Heart left ventricle (tissue), 16 donors: ENCODE results near the gene FAF1. TPM values are rescaled to one million over a fixed set of nuclear protein-coding genes. Genes with fewer than 3 reads are reported as not detected.
A peak's percentile ranks its signal among the peaks of the same experiment; 100 is the strongest.

Experiments used
- ATAC-seq, 4 donors: fragments of 200-7000 bp; cut with Tn5 transposase; one replicate each; pipeline ENCODE4 v1.9.1; 2020 to 2022; ENCODE audit warnings: moderate library complexity in 4 of 4, mild to moderate bottlenecking in 3 of 4, moderate number of reproducible peaks in 1 of 4
- DNase-seq, 5 donors: peaks; one replicate each; pipeline ENCODE4 v3.0.0-alpha.2; 2020
- H3K27ac ChIP-seq, 12 donors: fragments of 200-600 bp; sonication (generic) in 4 of 12; one replicate each; pipeline versions ENCODE4 v1.5.0 to v1.8.0; 2016 to 2022; ENCODE audit warnings: mild to moderate bottlenecking in 2 of 12
- H3K27me3 ChIP-seq, 9 donors: fragments of 200-600 bp; sonication (generic) in 2 of 9; one replicate each; pipeline versions ENCODE4 v1.5.1 to v1.8.0; 2016 to 2022; ENCODE audit warnings: mild to moderate bottlenecking in 3 of 9
- H3K36me3 ChIP-seq, 9 donors: fragments of 200-600 bp; sonication (generic) in 2 of 9; one replicate each; pipeline versions ENCODE4 v1.5.0 to v1.8.0; 2018 to 2022; ENCODE audit warnings: mild to moderate bottlenecking in 2 of 9
- H3K4me1 ChIP-seq, 12 donors: fragments of 200-600 bp; sonication (generic) in 4 of 12; one replicate each; pipeline versions ENCODE4 v1.5.0 to v1.8.0; 2016 to 2022; ENCODE audit warnings: mild to moderate bottlenecking in 3 of 12
- H3K4me3 ChIP-seq, 12 donors: fragments of 200-600 bp; sonication (generic) in 4 of 12; one replicate each; pipeline versions ENCODE4 v1.5.0 to v1.8.0; 2017 to 2022; ENCODE audit warnings: mild to moderate bottlenecking in 9 of 12, moderate library complexity in 4 of 12
- H3K9me3 ChIP-seq, 12 donors: fragments of 200-600 bp; sonication (generic) in 4 of 12; one replicate each; pipeline versions ENCODE4 v1.5.0 to v1.8.0; 2016 to 2022; ENCODE audit warnings: mild to moderate bottlenecking in 1 of 12
- CTCF ChIP-seq, 12 donors: fragments of 200-600 bp; sonication (generic) in 4 of 12; IDR thresholded peaks; one replicate each; pipeline versions ENCODE4 v1.5.0 to v1.8.0; 2018 to 2022; ENCODE audit warnings: antibody characterized with exemption in 12 of 12, mild to moderate bottlenecking in 5 of 12
- POLR2A ChIP-seq, 2 donors: fragments of 450-650 bp; IDR thresholded peaks; one replicate each; pipeline ENCODE4 v1.6.1; 2017; ENCODE audit warnings: antibody characterized with exemption in 2 of 2, mild to moderate bottlenecking in 2 of 2, moderate library complexity in 2 of 2
- WGBS, 4 donors: extraction: QIAGEN DNeasy Blood & Tissue Kit in 2 of 4; methylation state at CpG; one replicate each; pipeline versions ENCODE4 v1.1.5 to v1.1.7; 2013 to 2018; 5-methylcytosine and 5-hydroxymethylcytosine counted together
- intact Hi-C, 10 donors: fragments of 100-400 bp; cut with DNase I; formaldehyde crosslinking; loops; one replicate each; pipeline versions ENCODE4 v1.11.1 to v1.14.2; 2022
- polyA plus RNA-seq, 2 donors: library from polyadenylated mRNA; stranded (reverse); fragments of 200-250 nt; gene quantifications; one replicate each; pipeline ENCODE4 v1.2.3, GENCODE V29; 2013
- total RNA-seq, 9 donors: library from RNA; depleted of rRNA in 2 of 9; stranded (reverse); fragments of >200 nt in 2 of 9; fragmentation: NEBNext Ultra II Directional in 3 of 9; extraction: Animal tissue kit (Norgen Biotek cat#: 25700) in 3 of 9; gene quantifications; one replicate each; pipeline versions ENCODE4 v1.1.0 to v1.2.4, GENCODE V29; 2016 to 2023
- donor health status: ischemic (EF 13 %, LVEDD 7.1; RV severe dilation, severe dysfunction).
- donor health status: healthy with polysubstance abuse.
- donor health status: DM: no; HTN: yes; CAD: no.
- donor health status: DM: no; HTN: no; CAD: no.
- donor health status: ischemic (EF 25% LVEDD 6.9; RV normal size, moderate dysfunction).
- donor health status: ischemic (EF 25% LVEDD 5.7; RV mildly dilated, moderate dysfunction).
- donor health status: healthy.
- donor health status: DM: yes; HTN: yes; CAD: no.
- donor health status: ischemic (EF 35%, LVEDD 5.7; RV mildly dilated, moderate dysfunction).
- donor health status: nonischemic (EF 11% LVEDD 7.7; RV severe dilation, severe dysfunction).
- donor health status: DM: yes; HTN: yes; CAD: no.
- donor health status: PGD.
- donor health status: ischemic (EF 29% LVEDD 5.4; RV normal size, mild dysfunction).
- donor health status: nonischemic (EF 23%, LVEDD 6.1; RV moderate dilation, normal function).

Gene FAF1
- total and polyA plus RNA-seq, 11 donors = 41.0 to 112 (median 81.3) TPM

- Histone ChIP-seq H3K27ac (peak overlapping the region in 10 of 12 donors; percentile 5 to 100 (median 98)), H3K27me3 (peaks cover 0 to 10% (median 0%) of the 10 kb centered on the region in 9 donors), H3K4me3 (peak overlapping the region in 7 of 12 donors; percentile 10 to 41 (median 26)), H3K36me3 (no peaks in the 10 kb centered on the region), H3K4me1 (peaks cover 0 to 44% (median 5%) of the 10 kb centered on the region in 12 donors), H3K9me3 (no peaks in the 10 kb centered on the region)
- DNase-seq = no peak
- WGBS, 4 donors = 54 to 82% (median 69%) methylated on average over 1 of the region's 1 CpG
- no peak for TF ChIP-seq CTCF (IDR thresholded peaks at IDR 0.05)
- TF ChIP-seq POLR2A (IDR thresholded peaks at IDR 0.05) = no peak
- ATAC-seq = peak in 1 of 4 donors; percentile 41
- intact Hi-C loops = no loop called here
Measured at GRCh38 chr1:50981741-50982140, 21.7 kb upstream of the FAF1 start.

- DNase-seq (no peak), ATAC-seq (no peak)
- Histone ChIP-seq H3K4me3 (peak overlapping the region in 5 of 12 donors; percentile 83 to 94 (median 85)), H3K27ac (peak overlapping the region in 10 of 12 donors; percentile 96 to 100 (median 99)), H3K9me3 (no peaks in the 10 kb centered on the region), H3K36me3 (no peaks in the 10 kb centered on the region), H3K27me3 (peaks cover 0 to 10% (median 0%) of the 10 kb centered on the region in 9 donors), H3K4me1 (peaks cover 0 to 56% (median 5%) of the 10 kb centered on the region in 12 donors)
- TF ChIP-seq CTCF (IDR thresholded peaks at IDR 0.05) (no peak), POLR2A (IDR thresholded peaks at IDR 0.05) (no peak)
- intact Hi-C loops = no loop called here
Measured at GRCh38 chr1:50980505-50980904, 20.4 kb upstream of the FAF1 start.

GRCh38 chr1:50979937-50980336 lies 19.9 kb upstream of the FAF1 start:
- peak overlapping the region; percentile 93 to 100 (median 99) for H3K27ac ChIP-seq
- peaks cover 0 to 61% (median 6%) of the 10 kb centered on the region in 12 donors for H3K4me1 ChIP-seq
- no peak for TF ChIP-seq CTCF (IDR thresholded peaks at IDR 0.05)
- no peak for TF ChIP-seq POLR2A (IDR thresholded peaks at IDR 0.05)
- ATAC-seq (no peak), DNase-seq (no peak)
- H3K27me3 ChIP-seq = peaks cover 0 to 10% (median 0%) of the 10 kb centered on the region in 9 donors
- H3K4me3 ChIP-seq = peak overlapping the region in 8 of 12 donors; percentile 79 to 94 (median 85)
- 52 to 83% (median 69%) methylated on average over 1 of the region's 1 CpG for WGBS, 4 donors
- intact Hi-C loops = loop anchor here in 1 of 10 donors (10.0 kb wide), 1 partner anchor 255 kb away; the partner anchor contains the start of gene RNF11
- H3K36me3 ChIP-seq = no peaks in the 10 kb centered on the region
- H3K9me3 ChIP-seq = no peaks in the 10 kb centered on the region

GRCh38 chr1:50978852-50979781 lies 19.1 kb upstream of the FAF1 start:
- DNase-seq (peak in 1 of 5 donors; percentile 10), ATAC-seq (peak; percentile 12 to 52 (median 34))
- peaks cover 0 to 10% (median 0%) of the 10 kb centered on the region in 9 donors for H3K27me3 ChIP-seq
- peaks cover 0 to 57% (median 9%) of the 10 kb centered on the region in 12 donors for H3K4me1 ChIP-seq
- 12 to 25% (median 17%) methylated on average over 10 of the region's 10 CpGs for WGBS, 4 donors
- intact Hi-C loops = loop anchor here in 1 of 10 donors (1.0 to 10.0 kb wide), 2 partner anchors 11 to 256 kb away; partner anchors contain the start of gene RNF11
- H3K27ac ChIP-seq = peak overlapping the region; percentile 93 to 100 (median 99)
- TF ChIP-seq CTCF (IDR thresholded peaks at IDR 0.05) = no peak
- no peak for TF ChIP-seq POLR2A (IDR thresholded peaks at IDR 0.05)
- H3K4me3 ChIP-seq = peak overlapping the region; percentile 76 to 96 (median 86)
- no peaks in the 10 kb centered on the region for H3K9me3 ChIP-seq
- H3K36me3 ChIP-seq = no peaks in the 10 kb centered on the region
